ENCODE measurements around the gene SIK3. TPM values are rescaled to one million over a fixed set of nuclear protein-coding genes. Genes with fewer than 3 reads are reported as not detected.
"Not testable (repeated sequence)": the region's sequence is repeated elsewhere in the genome, so short reads cannot be mapped to it uniquely, and the experiment has no call there.

The SIK3 gene
- total RNA-seq, 4 donors from 2014 or later = 45.0 to 70.2 (median 48.8) TPM

DNA sequence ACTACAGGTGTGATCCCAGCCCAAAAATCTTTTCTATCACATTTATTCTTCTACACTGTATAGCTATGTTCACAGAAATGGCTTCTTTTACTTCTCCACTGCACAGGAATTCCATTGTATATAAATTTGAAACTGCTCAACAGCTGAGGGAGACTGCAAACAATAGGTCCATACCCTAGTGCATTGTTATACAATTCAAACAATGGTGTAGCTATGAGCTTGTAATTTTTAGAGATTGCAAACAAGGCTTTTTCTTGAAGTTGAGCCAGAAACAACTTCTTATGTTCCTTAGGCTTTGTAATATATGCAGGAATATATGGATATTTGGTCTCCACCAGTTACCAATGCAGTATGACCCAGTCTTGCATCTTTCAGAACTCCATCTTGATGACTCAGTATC is 19.5 kb upstream of the SIK3 start:
- TF ChIP-seq, protein P1, sequence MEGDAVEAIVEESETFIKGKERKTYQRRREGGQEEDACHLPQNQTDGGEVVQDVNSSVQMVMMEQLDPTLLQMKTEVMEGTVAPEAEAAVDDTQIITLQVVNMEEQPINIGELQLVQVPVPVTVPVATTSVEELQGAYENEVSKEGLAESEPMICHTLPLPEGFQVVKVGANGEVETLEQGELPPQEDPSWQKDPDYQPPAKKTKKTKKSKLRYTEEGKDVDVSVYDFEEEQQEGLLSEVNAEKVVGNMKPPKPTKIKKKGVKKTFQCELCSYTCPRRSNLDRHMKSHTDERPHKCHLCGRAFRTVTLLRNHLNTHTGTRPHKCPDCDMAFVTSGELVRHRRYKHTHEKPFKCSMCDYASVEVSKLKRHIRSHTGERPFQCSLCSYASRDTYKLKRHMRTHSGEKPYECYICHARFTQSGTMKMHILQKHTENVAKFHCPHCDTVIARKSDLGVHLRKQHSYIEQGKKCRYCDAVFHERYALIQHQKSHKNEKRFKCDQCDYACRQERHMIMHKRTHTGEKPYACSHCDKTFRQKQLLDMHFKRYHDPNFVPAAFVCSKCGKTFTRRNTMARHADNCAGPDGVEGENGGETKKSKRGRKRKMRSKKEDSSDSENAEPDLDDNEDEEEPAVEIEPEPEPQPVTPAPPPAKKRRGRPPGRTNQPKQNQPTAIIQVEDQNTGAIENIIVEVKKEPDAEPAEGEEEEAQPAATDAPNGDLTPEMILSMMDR (IDR thresholded peaks at IDR 0.05) = no peak
- TF ChIP-seq EP300 (IDR thresholded peaks at IDR 0.05) (no peak), POLR2A (IDR thresholded peaks at IDR 0.05) (no peak)
- Histone ChIP-seq H3K4me3 (no peak overlapping the region), H3K27me3 (no peaks in the 10 kb centered on the region), H3K36me3 (no peaks in the 10 kb centered on the region), H3K27ac (no peak overlapping the region), H3K4me1 (no peaks in the 10 kb centered on the region), H3K9me3 (no peaks in the 10 kb centered on the region)
- DNase-seq (ENCODE audit: low spot score in 2 of 2) = no peak

DNA sequence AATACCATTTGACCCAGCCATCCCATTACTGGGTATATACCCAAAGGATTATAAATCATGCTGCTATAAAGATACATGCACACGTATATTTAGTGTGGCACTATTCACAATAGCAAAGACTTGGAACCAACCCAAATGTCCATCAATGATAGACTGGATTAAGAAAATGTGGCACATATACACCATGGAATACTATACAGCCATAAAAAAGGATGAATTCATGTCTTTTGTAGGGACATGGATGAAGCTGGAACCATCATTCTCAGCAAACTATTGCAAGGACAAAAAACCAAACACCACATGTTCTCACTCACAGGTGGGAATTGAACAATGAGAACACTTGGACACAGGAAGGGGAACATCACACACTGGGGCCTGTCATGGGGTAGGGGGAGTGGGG is 14.7 kb upstream of the SIK3 start:
- H3K27me3 ChIP-seq; H3K27ac ChIP-seq; H3K36me3 ChIP-seq; H3K4me1 ChIP-seq; H3K4me3 ChIP-seq; H3K9me3 ChIP-seq; DNase-seq (ENCODE audit: low spot score in 2 of 2): not testable (repeated sequence)
- WGBS, 2 donors = 67 to 86% methylated on average over 1 of the region's 1 CpG

DNA sequence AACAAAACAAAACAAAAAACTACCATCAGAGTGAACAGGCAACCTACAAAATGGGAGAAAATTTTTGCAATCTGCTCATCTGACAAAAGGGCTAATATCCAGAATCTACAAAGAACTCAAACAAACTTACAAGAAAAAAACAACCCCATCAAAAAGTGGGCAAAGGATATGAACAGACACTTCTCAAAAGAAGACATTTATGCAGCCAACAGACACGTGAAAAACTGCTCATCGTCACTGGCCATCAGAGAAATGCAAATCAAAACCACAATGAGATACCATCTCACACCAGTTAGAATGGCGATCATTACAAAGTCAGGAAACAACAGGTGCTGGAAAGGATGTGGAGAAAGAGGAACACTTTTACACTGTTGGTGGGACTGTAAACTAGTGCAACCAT is 14.3 kb upstream of the SIK3 start:
- H3K36me3 ChIP-seq; H3K27me3 ChIP-seq; DNase-seq (ENCODE audit: low spot score in 2 of 2); H3K9me3 ChIP-seq; H3K4me3 ChIP-seq; H3K4me1 ChIP-seq; H3K27ac ChIP-seq: not testable (repeated sequence)
- 70 to 71% methylated on average over 3 of the region's 3 CpGs for WGBS, 2 donors

DNA sequence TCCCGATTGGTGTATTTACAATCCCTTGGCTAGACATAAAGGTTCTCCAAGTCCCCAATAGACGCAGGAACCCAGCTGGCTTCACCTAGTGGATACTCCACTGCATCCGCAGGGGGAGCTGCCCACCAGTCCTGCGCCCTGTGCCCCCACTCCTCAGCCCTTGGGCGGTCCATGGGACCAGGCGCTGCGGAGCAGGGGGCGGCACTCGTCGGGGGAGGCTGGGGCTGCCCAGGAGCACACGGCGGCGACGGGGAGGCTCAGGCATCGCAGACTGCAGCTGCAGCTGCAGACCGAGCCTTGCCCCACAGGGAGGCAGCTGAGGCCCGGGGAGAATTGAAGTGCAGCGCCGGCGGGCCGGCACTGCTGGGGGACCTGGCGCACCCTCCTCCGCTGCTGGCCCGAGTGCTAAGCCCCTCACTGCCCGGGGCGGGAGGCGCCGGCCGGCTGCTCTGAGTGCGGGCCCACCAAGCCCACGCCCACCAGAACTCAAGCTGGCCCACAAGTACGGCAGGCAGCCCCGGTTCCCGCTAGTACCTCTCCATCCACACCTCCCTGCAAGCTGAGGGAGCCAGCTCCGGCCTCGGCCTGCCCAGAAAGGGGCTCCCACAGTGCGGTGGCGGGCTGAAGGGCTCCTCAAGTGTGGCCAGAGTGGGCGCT is 12.2 kb upstream of the SIK3 start:
- H3K27ac ChIP-seq = no peak overlapping the region
- TF ChIP-seq, protein P1 (IDR thresholded peaks at IDR 0.05) = no peak
- no peak for TF ChIP-seq EP300 (IDR thresholded peaks at IDR 0.05)
- no peak for TF ChIP-seq POLR2A (IDR thresholded peaks at IDR 0.05)
- H3K4me1 ChIP-seq = peaks cover 0 to 7% (median 0%) of the 10 kb centered on the region in 4 donors
- H3K36me3 ChIP-seq = no peaks in the 10 kb centered on the region
- H3K27me3 ChIP-seq = no peaks in the 10 kb centered on the region
- H3K4me3 ChIP-seq = no peak overlapping the region
- no peaks in the 10 kb centered on the region for H3K9me3 ChIP-seq
- no peak for DNase-seq (ENCODE audit: low spot score in 2 of 2)
- WGBS, 2 donors = 96% methylated on average over 12 to 20 of the region's 39 CpGs

DNA sequence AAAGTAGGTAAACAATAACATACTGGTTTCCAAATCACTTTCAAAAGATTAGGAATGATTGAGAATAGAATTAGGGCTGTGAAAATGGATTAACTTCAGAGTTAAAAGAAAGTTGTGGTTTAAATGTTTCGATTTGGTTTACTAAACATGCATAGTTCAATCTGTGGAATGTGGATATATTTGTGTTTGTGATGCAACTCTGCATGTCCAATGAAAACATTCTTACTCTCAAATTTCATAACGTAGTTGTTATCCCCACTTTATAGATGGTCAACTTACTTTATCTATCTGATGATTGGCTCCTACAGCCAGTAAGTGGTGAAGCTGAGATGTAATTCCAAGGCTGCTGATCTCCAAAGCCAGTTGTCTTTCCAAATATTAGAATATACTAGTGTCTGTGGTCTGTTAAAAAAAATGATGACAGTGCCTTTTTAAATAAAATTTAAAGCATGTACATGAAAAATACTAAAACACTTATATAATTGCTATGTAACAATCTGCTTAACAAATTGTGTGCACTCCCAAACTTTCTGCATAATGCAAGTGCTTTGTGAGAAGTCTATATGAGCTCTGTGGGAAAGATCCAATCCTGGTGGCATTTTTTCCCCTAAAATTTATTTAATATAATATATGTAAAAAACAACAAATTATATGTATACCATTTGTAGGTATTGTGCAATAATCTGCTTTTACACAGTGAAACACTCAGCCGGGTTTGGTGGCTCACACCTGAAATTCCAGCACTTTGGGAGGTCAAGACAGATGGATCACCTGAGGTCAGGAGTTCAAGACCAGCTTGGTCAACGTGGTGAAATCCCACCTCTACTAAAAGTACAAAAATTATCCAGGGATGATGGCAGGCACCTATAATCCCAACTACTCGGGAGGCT is 9.7 kb upstream of the SIK3 start:
- H3K9me3 ChIP-seq = no peaks in the 10 kb centered on the region
- H3K36me3 ChIP-seq = no peaks in the 10 kb centered on the region
- WGBS, 2 donors = 55 to 61% methylated on average over 5 of the region's 5 CpGs
- no peak for DNase-seq (ENCODE audit: low spot score in 2 of 2)
- H3K4me1 ChIP-seq = peaks cover 0 to 7% (median 0%) of the 10 kb centered on the region in 4 donors
- H3K4me3 ChIP-seq = no peak overlapping the region
- H3K27ac ChIP-seq = no peak overlapping the region
- H3K27me3 ChIP-seq = no peaks in the 10 kb centered on the region
- TF ChIP-seq POLR2A (IDR thresholded peaks at IDR 0.05) (no peak), EP300 (IDR thresholded peaks at IDR 0.05) (no peak)
- TF ChIP-seq, protein P1 (IDR thresholded peaks at IDR 0.05) = no peak

DNA sequence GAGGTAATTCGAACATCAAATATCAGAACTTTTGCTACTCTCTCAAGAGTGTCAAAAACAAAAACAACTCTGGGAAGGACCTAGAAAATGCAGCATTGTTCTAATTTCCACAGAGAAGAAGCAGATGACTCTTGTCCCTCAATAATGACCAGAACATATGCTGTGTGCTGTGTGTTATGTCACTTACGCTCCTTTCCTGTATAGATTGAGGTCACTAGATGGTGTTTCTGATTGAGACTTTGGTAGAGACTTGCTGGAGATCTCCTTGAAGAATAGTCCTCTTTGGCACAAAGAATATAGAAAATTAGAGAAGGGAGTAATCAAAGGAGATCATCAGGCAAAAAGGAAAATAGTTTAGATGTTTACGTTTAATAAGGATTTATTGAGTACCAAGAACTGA is 2.3 kb upstream of the SIK3 start:
- no peak for DNase-seq (ENCODE audit: low spot score in 2 of 2)
- no peak for TF ChIP-seq EP300 (IDR thresholded peaks at IDR 0.05)
- TF ChIP-seq, protein P1 (IDR thresholded peaks at IDR 0.05) = no peak
- no peak for TF ChIP-seq POLR2A (IDR thresholded peaks at IDR 0.05)
- H3K27ac ChIP-seq = peak overlapping the region in 2 of 4 donors; percentile 98
- H3K4me1 ChIP-seq = peaks cover 0 to 27% (median 16%) of the 10 kb centered on the region in 4 donors
- WGBS, 2 donors = 89 to 90% methylated on average over 3 of the region's 3 CpGs
- H3K27me3 ChIP-seq = no peaks in the 10 kb centered on the region
- no peaks in the 10 kb centered on the region for H3K36me3 ChIP-seq
- H3K4me3 ChIP-seq = no peak overlapping the region
- H3K9me3 ChIP-seq = no peaks in the 10 kb centered on the region
